ENCODE results near the gene COL25A1.
"Not testable (repeated sequence)": the region's sequence is repeated elsewhere in the genome, so short reads cannot be mapped to it uniquely, and the experiment has no call there.

COL25A1 gene

DNA sequence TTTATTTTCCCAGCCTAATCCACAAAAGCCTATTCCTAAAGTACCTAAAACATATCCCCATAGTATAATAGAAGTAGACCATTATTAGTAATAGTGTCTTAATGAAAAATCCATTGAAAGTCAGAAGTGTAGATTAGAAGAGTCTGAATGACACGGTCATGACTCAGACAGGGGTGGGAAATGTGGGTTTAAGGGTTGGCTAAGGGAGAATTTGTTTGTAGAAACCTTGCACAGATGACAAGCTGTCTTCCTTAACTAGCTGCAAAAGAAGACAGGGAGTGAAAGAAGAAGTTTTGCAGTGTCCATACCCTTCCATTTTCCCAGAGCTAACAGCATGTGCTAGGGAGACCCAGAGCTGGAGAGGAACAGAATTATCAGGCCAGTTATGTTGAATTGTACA lies 296.9 kb downstream of the COL25A1 start:
- DNase-seq, result no peak

DNA sequence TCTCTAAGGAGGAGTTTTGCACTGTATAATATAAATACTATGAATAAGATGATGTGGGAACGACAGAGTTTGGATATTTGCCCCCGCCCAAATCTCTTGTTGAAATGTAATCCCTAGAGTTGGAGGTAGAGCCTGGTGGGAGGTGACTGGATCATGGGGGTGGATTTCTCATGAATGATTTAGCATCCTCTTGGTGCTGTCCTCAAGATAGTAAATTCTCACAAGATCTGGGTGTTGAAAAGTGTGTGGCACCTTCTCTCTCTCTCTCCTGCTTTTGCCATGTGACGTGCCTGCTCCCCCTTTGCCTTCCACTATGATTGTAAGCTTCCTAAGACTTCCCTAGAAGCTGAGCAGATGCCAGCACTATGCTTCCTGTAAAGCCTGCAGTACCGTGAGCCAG lies 298.0 kb downstream of the COL25A1 start:
- DNase-seq, result no peak

- DNase-seq, result no peak
Observed at GRCh38 chr4:109003964-109004363, 298.5 kb downstream of the COL25A1 start.

DNA sequence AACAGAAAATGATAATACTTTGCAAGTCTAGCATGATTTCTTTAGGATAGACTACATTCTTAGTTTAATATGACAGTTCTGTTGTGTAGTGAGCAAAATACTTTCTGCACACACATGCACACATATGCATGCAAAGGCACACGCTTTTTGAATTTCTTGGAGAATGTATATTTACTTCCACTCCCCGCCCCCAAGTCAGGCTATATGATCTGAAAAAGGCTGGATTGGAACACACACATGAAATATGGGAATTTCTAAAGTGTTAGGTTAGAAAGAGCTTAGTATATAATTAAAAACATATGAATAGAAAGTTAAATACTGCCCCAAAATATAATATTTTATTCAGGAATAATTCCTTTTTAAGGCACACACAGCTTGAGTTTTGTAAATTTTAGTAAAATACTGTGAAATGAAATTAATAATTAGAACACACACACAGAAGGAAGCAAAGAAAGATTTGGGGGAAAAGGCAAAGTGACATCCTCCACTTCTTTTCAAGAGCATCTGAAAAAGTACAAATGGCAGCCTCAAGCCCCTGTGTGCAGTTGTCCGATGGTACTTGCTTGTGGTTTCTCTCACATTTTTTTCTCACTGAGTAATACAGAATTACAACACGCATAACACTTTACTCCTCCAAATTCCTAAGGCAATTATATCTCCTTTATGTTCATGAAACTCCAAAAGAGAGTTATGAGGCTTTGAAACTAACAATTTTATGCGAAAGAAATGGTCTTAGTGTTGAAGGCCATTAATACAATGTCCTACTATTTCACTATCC lies 310.7 kb downstream of the COL25A1 start:
- DNase-seq, result no peak

DNA sequence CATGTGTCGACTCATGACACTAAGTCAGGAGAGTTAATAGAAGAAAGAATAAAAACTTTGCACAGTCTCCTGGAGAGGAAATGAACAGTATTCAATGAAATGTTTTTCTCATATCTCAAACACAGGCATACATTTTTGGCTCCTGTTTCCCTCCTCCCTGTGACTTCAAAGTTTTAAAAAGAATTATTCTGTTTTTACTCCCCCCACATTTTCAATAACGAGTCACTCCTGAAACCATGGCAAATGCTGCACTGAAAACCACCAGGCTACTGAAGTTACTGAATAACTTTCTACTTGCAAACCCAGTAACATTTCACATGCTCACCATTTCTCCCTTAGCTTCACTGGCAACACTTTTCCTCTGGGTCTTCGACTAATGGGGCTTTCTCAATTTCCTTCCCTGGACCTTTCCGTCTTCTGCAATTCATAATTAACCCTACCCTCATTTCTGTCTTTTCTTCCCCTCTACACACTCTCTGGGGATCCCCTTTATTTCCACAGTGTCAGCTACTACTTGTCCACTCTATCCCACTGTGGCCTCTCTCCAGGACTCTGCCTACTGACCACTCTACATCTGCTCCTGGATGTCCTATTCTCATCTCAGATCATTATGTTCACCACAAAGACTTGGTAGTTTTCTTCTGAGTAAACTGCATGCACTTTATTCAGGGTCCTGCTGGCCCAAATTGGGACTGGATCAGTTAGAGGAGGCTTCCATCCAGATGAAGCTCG lies 313.8 kb downstream of the COL25A1 start:
- DNase-seq, result no peak

- DNase-seq, result not testable (repeated sequence)
Observed at GRCh38 chr4:108984495-108984894, 318.0 kb downstream of the COL25A1 start.

GRCh38 chr4:108982402-108983185 lies 319.9 kb downstream of the COL25A1 start:
- no peak for DNase-seq

GRCh38 chr4:108980455-108981239 lies 321.8 kb downstream of the COL25A1 start:
- DNase-seq, result no peak

- peak; percentile 40 for DNase-seq
Observed at GRCh38 chr4:108979759-108980158, 322.7 kb downstream of the COL25A1 start.

DNA sequence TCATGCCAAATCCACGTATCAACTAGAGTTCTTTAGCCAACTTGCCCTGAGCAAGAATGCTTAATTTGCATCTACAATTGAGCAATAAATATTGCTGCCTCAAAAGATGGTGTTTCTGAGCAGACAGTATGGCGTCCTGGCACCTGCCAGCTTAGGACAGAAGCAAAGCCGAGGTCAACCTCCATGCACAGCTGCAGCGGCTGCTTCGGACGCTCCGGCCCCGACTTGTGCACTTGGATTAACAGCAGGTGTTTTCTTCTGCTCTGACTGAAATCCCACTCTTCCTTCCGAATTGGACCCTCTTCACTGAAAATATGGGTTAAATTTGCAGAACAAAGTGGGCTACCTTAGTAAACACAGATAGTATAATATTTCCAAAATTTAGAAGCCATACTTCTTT lies 324.4 kb downstream of the COL25A1 start:
- DNase-seq, result no peak

DNA sequence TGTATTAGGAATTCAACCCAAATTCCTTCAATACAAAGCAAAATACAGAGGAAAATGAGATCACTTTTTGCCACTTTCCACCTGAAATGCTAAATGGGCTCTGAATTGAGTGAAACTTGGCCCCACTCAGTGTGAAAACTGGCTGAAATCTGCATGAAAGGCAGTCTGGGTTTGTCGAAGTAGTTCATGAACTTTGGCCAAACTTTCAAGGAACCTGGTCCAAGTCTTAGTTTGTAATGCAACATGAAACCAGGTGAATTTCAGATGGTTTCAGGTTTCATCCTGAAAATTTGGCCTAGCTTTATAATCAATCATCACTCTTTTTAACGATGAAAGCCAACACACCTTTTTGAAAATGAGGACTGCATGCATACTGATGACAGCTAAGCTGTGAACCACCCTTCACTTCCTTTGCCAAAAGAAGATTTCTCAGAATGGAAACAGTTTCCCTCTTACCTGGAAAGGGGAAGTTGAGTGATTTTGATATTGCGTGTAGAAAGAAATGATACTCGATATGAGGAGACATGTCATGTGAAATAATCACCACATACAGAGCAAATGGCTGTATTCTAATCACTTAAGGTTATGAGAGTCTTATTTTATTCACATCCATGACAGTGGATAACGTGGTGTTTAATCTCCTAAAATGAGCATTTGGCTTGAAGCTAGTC lies 329.7 kb downstream of the COL25A1 start:
- peak; percentile 63 for DNase-seq

GRCh38 chr4:108971473-108971872 lies 331.0 kb downstream of the COL25A1 start:
- no peak for DNase-seq

DNA sequence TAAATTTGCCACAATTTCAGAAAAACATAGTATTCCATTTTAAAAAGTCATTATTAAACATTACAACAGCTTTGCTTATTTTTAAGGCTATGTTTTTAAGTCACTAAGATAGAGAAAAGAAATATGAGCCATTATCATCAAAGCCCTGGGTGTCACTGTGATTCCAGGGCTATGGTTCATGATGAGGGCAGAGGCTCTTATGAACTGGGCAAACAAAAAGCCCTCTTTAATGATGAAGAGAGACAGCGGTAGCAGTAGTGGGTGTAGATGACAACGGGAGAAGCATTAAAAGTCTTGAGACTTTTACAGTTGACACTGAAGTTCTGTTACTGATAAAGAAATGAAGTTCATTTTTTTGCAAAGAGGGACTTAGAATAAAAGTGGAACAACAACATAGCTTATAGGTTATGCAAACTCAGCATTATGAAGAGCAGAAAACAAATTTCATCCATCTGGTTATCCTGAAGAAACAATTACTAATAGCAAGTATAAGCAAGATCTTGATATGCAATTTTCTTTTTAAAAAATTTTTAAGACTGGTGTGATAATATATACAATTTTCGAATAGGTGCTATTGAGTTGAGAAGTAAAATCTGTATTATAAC lies 336.9 kb downstream of the COL25A1 start:
- no peak for DNase-seq

- no peak for DNase-seq
Observed at GRCh38 chr4:108965016-108965415, 337.4 kb downstream of the COL25A1 start.

DNA sequence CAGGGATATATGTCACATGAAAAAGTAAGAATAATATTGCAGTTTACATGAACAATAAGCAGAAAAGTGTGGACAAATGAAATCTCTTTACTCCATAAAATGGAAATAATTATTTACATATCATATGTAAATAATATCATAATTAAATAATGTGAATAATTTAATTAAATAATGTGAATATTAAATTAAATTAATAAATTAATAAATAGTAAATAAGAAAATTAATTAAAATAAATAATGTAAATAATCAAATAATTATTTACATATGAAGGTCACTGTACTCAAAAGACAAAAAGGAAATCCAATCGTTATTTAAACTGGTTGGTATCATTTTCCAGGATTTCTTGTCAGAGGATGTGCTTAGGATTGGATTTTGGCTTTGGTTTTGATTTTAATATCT lies 338.5 kb downstream of the COL25A1 start:
- no peak for DNase-seq

DNA sequence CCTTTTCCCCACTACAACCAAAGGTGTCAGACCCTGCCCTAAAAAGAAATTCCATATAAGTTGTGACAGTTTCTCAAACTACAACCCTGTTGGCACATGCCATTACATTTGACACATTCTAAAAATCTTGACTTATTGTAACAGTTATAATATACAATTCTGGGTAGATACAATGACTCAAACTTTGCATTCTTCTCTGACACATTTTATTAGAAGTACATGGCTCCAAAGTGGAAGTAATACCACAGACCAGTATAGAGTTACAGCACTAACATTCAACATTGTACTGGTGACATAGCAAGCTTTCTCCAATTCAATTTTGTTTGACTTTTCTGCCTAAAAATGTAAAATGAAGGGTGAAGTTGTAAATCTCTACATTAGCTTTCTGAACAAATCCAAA lies 343.0 kb downstream of the COL25A1 start:
- no peak for DNase-seq

DNA sequence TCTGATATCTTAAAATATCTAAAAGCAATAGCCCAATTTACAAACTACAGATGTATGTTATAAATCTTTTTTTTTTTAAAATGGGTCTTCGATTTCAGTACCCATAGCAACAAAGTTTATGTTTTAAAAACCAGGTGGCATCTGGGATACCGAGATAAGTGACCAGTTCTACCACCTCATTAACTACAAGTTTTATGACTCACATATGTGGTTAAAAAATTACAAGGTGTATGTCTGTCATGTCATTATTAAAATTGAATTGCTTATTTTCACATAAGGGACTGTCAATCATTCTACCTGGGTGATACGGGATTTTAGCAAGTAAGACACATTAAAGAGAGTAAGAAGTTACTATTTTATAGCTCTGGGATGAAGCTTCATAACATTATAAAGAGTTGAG lies 347.6 kb downstream of the COL25A1 start:
- peak; percentile 9 for DNase-seq

- DNase-seq, result no peak
Observed at GRCh38 chr4:108953941-108954340, 348.5 kb downstream of the COL25A1 start.

DNA sequence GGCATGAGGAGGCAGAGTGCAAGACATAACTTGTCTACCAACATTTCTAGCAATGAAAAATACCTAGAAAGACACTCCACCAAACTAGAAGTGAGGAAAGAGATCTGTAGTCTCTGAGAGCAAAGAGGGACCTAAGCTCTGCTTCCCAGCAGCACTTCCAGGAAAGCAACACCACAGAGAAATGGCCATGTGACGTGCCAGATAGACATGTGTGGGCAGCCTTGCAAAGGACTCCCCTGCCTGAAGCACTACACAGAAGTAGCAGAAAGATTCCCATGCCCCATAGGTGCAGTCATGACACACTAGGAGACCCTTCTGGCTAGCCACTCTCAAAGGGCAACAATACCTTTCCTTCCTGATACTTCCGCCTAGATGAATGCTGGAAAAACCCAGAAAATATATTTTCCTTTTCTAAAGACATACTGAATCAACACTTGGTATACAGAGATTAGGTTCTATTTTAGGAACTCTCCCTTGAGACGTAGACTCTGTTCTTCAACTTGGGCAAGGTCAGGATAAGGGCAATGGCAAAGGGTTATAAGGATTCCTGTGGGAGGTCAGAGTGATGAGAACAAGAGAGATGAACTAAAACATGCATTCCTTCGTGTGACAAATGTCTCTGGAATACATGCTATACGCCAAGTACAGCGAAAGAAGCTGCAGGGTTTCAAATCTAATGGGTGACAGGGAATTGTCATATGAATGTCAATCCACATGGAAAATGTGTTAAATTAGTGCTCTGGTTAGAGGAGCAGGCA lies 352.1 kb downstream of the COL25A1 start:
- no peak for DNase-seq

- no peak for DNase-seq
Observed at GRCh38 chr4:108947526-108947925, 354.9 kb downstream of the COL25A1 start.

DNA sequence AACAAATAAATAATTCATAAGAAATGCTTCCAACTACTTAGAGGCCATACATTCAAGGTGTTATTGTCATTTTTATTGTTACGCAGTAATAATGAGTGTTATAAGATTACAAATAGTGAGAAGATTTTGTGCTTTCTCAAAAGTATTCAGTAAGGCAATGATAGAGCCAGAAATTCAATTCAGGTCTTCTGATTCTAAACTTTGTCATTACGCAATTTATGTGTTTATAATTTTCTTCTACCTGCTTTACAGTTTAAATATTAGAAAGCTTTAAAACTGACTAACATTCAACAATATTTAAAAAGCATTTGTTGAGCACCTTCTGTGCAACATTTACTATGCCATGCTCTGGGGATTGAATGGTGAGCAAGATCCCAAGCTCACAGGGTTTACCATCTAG lies 356.2 kb downstream of the COL25A1 start:
- no peak for DNase-seq

Measured in hematopoietic multipotent progenitor cell treated with erythropoietin and hydrocortisone succinate and interleukin-3 and kit ligand, for 8 days (in vitro differentiated cells).